GM10266 (cell line): ENCODE results near the gene YAF2.
"Not testable (repeated sequence)": the region's sequence is repeated elsewhere in the genome, so short reads cannot be mapped to it uniquely, and the experiment has no call there.

ENCODE experiments used
- DNase-seq: peaks from one replicate; pipeline ENCODE4 v3.0.0; 2012; ENCODE audit errors: extremely low spot score
- TF ChIP-seq, protein P1 (sequence below): IDR thresholded peaks from 2 replicates; pipeline ENCODE4 v1.5.1; 2012; ENCODE audit warnings: mild to moderate bottlenecking, low read depth; ENCODE audit not compliant: control insufficient read depth, insufficient read depth; ENCODE audit errors: missing control alignments

Gene YAF2

DNA sequence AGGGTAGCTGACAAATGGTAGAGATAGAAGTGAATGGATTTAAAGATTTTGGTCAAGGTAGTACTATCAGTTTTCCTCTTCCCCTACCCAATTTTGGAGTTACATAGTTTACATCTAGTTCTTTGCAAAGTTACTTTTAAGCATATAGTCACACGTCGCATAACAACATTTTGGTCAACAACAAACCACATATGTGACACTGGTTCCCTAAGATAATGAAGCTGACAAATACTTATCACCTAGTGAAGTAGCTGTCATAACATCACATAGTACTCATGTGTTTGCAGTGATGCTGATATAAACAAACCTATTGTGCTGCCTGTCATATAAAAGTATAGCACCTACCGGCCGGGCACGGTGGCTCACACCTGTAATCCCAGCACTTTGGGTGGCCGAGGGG lies 45.4 kb downstream of the YAF2 start:
- TF ChIP-seq, protein P1, sequence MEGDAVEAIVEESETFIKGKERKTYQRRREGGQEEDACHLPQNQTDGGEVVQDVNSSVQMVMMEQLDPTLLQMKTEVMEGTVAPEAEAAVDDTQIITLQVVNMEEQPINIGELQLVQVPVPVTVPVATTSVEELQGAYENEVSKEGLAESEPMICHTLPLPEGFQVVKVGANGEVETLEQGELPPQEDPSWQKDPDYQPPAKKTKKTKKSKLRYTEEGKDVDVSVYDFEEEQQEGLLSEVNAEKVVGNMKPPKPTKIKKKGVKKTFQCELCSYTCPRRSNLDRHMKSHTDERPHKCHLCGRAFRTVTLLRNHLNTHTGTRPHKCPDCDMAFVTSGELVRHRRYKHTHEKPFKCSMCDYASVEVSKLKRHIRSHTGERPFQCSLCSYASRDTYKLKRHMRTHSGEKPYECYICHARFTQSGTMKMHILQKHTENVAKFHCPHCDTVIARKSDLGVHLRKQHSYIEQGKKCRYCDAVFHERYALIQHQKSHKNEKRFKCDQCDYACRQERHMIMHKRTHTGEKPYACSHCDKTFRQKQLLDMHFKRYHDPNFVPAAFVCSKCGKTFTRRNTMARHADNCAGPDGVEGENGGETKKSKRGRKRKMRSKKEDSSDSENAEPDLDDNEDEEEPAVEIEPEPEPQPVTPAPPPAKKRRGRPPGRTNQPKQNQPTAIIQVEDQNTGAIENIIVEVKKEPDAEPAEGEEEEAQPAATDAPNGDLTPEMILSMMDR, result no peak

DNA sequence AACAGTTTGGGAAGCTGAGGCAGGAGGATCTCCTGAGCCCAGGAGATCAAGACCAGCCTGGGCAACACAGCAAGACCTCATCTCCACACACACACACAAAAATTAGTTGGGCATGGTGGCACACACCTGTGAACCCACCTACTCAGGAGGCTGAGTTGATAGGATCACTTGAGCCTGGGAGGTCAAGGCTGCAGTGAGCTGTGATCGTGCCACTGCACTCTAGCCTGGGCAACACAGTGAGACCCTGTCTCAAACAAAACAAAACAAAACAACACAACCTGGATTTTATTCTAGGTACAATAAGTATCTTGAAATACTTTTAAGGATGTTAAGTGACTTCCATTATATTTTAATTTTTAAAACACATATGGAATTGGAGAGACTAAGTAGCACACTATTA lies 45.8 kb downstream of the YAF2 start:
- TF ChIP-seq, protein P1, result no peak
- DNase-seq, result no peak

More for the DNA sequence above, 45.4 kb downstream of the YAF2 start:
- no peak for DNase-seq

GRCh38 chr12:42190376-42190775 lies 47.7 kb downstream of the YAF2 start:
- TF ChIP-seq, protein P1, result no peak
- DNase-seq, result no peak

- not testable (repeated sequence) for DNase-seq
Observed at GRCh38 chr12:42188275-42188674, 49.8 kb downstream of the YAF2 start.

GRCh38 chr12:42187799-42188198 lies 50.2 kb downstream of the YAF2 start:
- no peak for DNase-seq
- TF ChIP-seq, protein P1, result no peak

- DNase-seq, result no peak
- TF ChIP-seq, protein P1, result no peak
Observed at GRCh38 chr12:42186793-42187192, 51.3 kb downstream of the YAF2 start.

DNA sequence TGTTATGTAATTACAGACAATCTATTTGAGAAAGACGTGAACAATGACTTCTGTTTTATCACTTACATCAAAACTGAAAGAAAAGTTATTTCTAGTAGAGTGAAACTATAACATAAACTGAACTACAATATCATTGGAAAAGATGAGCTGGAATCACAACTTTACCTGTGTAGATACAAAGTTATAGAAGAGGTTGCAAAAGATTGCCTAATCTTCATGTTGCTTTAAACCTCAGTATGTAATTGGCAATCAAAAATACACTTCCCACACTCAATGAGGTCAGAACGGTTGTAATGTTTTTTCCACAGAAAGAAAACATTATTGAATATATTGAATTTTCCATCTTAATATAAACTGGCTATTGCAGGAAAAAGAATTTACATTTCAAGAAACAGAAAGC lies 55.7 kb downstream of the YAF2 start:
- DNase-seq, result no peak
- TF ChIP-seq, protein P1, result no peak

GRCh38 chr12:42180990-42181596 lies 57.0 kb downstream of the YAF2 start:
- no peak for DNase-seq
- TF ChIP-seq, protein P1, result no peak
